MM.1S (cell line): ENCODE data around the gene STX7.

Experiments used
- DNase-seq: peaks from one replicate; pipeline ENCODE4 v3.0.0-alpha.2; 2015
- H2AFZ ChIP-seq: fragments of 300-600 bp; sonication (generic); 2 replicates; pipeline ENCODE4 v1.6.0; 2016; ENCODE audit warnings: antibody characterized with exemption, low read length
- H3F3A ChIP-seq: fragments of 300-600 bp; sonication (generic); 2 replicates; pipeline ENCODE4 v1.6.1; 2016; ENCODE audit warnings: mild to moderate bottlenecking, antibody characterized with exemption, low read length, moderate library complexity, mixed read lengths; ENCODE audit not compliant: insufficient read depth
- H3K27ac ChIP-seq: fragments of 300-600 bp; sonication (generic); 2 replicates; pipeline ENCODE4 v1.5.1; 2016; ENCODE audit warnings: mild to moderate bottlenecking, low read length
- H3K27me3 ChIP-seq: fragments of 300-600 bp; sonication (generic); replicated peaks from 2 replicates; pipeline ENCODE4 v1.6.0; 2016; ENCODE audit warnings: low read length; ENCODE audit not compliant: insufficient read depth
- H3K36me3 ChIP-seq: fragments of 300-600 bp; sonication (generic); replicated peaks from 2 replicates; pipeline ENCODE4 v1.6.1; 2016; ENCODE audit warnings: mild to moderate bottlenecking, low read length, mixed read lengths; ENCODE audit not compliant: insufficient read depth
- H3K4me1 ChIP-seq: fragments of 300-600 bp; sonication (generic); 2 replicates; pipeline ENCODE4 v1.6.1; 2016; ENCODE audit warnings: low read length, mixed read lengths
- H3K4me2 ChIP-seq: fragments of 300-600 bp; sonication (generic); 2 replicates; pipeline ENCODE4 v1.6.0; 2016; ENCODE audit warnings: low read depth, low read length
- H3K4me3 ChIP-seq: fragments of 300-600 bp; sonication (generic); 2 replicates; pipeline ENCODE4 v1.5.1; 2016; ENCODE audit warnings: low read length, mixed read lengths
- H3K79me2 ChIP-seq: fragments of 300-600 bp; sonication (generic); 2 replicates; pipeline ENCODE4 v1.6.1; 2016; ENCODE audit warnings: mixed run types, low read length, mixed read lengths
- H3K9ac ChIP-seq: fragments of 300-600 bp; sonication (generic); 2 replicates; pipeline ENCODE4 v1.6.1; 2016; ENCODE audit warnings: low read length, mixed read lengths
- H3K9me2 ChIP-seq: fragments of 300-600 bp; sonication (generic); replicated peaks from 2 replicates; pipeline ENCODE4 v1.6.1; 2016; ENCODE audit warnings: mild to moderate bottlenecking, low read length, mixed read lengths; ENCODE audit not compliant: insufficient read depth
- H3K9me3 ChIP-seq: fragments of 300-600 bp; sonication (generic); replicated peaks from 2 replicates; pipeline ENCODE4 v1.6.1; 2016; ENCODE audit warnings: mild to moderate bottlenecking, low read length, mixed read lengths; ENCODE audit not compliant: insufficient read depth
- H4K20me1 ChIP-seq: fragments of 300-600 bp; sonication (generic); 2 replicates; pipeline ENCODE4 v1.6.1; 2016; ENCODE audit warnings: mild to moderate bottlenecking, low read length, moderate library complexity, mixed read lengths; ENCODE audit not compliant: insufficient read depth
- CTCF ChIP-seq: fragments of 300-600 bp; sonication (generic); IDR thresholded peaks from 2 replicates; pipeline ENCODE4 v1.5.1; 2016; ENCODE audit warnings: antibody characterized with exemption, low read length, mixed read lengths
- EZH2 ChIP-seq: fragments of 300-600 bp; sonication (generic); optimal IDR thresholded peaks from 2 replicates; pipeline ENCODE3; 2017; ENCODE audit warnings: low read depth, mild to moderate bottlenecking, antibody characterized with exemption, low read length, mixed read lengths
- EZH2phosphoT487 ChIP-seq: fragments of 300-600 bp; sonication (generic); IDR thresholded peaks from 2 replicates; pipeline ENCODE4 v1.6.1; 2018; ENCODE audit warnings: antibody characterized with exemption, low read length

STX7 gene

GRCh38 chr6:132466952-132467351 lies 46.0 kb downstream of the STX7 start:
- no peaks in the 10 kb centered on the region for H3K9me3 ChIP-seq
- no peaks in the 10 kb centered on the region for H3K79me2 ChIP-seq
- H4K20me1 ChIP-seq, result no peaks in the 10 kb centered on the region
- no peak for DNase-seq
- no peak for TF ChIP-seq CTCF
- no peak for TF ChIP-seq EZH2
- no peak for TF ChIP-seq EZH2phosphoT487
- H3K27me3 ChIP-seq, result no peaks in the 10 kb centered on the region
- peaks cover 22% of the 10 kb centered on the region for H3K4me1 ChIP-seq
- no peaks in the 10 kb centered on the region for H3F3A ChIP-seq
- no peak overlapping the region for H3K4me2 ChIP-seq
- H3K36me3 ChIP-seq, result peaks cover 15% of the 10 kb centered on the region; the same call in 1 of the 2 replicates
- H2AFZ ChIP-seq, result no peak overlapping the region
- no peak overlapping the region for H3K9ac ChIP-seq
- H3K9me2 ChIP-seq, result no peaks in the 10 kb centered on the region
- H3K4me3 ChIP-seq, result no peak overlapping the region
- H3K27ac ChIP-seq, result no peak overlapping the region

GRCh38 chr6:132465530-132466485 lies 47.1 kb downstream of the STX7 start:
- Histone ChIP-seq H3K9ac (no peak overlapping the region), H3K9me3 (no peaks in the 10 kb centered on the region), H3F3A (no peaks in the 10 kb centered on the region), H3K36me3 (peaks cover 17% of the 10 kb centered on the region; the same call in 1 of the 2 replicates), H3K27ac (peak overlapping the region; percentile 4; the same call in 1 of the 2 replicates), H3K9me2 (no peaks in the 10 kb centered on the region), H2AFZ (no peak overlapping the region), H3K4me2 (no peak overlapping the region; the same call in 1 of the 2 replicates), H3K4me1 (peaks cover 22% of the 10 kb centered on the region), H4K20me1 (no peaks in the 10 kb centered on the region), H3K27me3 (no peaks in the 10 kb centered on the region), H3K4me3 (no peak overlapping the region), H3K79me2 (no peaks in the 10 kb centered on the region)
- DNase-seq, result no peak
- TF ChIP-seq EZH2 (no peak), CTCF (no peak)

GRCh38 chr6:132464538-132465256 lies 48.2 kb downstream of the STX7 start:
- no peaks in the 10 kb centered on the region for H3K9me2 ChIP-seq
- H3K4me2 ChIP-seq, result no peak overlapping the region
- no peak for DNase-seq
- H3F3A ChIP-seq, result no peaks in the 10 kb centered on the region
- H2AFZ ChIP-seq, result no peak overlapping the region
- H3K4me3 ChIP-seq, result no peak overlapping the region
- H3K27me3 ChIP-seq, result no peaks in the 10 kb centered on the region
- peaks cover 23% of the 10 kb centered on the region for H3K4me1 ChIP-seq
- no peaks in the 10 kb centered on the region for H3K9me3 ChIP-seq
- no peak overlapping the region for H3K27ac ChIP-seq
- H3K79me2 ChIP-seq, result no peaks in the 10 kb centered on the region
- H3K36me3 ChIP-seq, result peaks cover 17% of the 10 kb centered on the region; the same call in 1 of the 2 replicates
- TF ChIP-seq EZH2, result no peak
- TF ChIP-seq CTCF, result no peak
- TF ChIP-seq EZH2phosphoT487, result no peak
- no peaks in the 10 kb centered on the region for H4K20me1 ChIP-seq
- H3K9ac ChIP-seq, result no peak overlapping the region
